Neural progenitor cell (in vitro differentiated cells): ENCODE results near the gene GPATCH1. TPM values are rescaled to one million over a fixed set of nuclear protein-coding genes. Genes with fewer than 3 reads are reported as not detected.

ENCODE experiments used
- DNase-seq: peaks from one replicate; pipeline ENCODE4 v3.0.0-alpha.2; 2016; ENCODE audit warnings: low spot score
- H2AFZ ChIP-seq: fragments of 200-600 bp; sonication (generic); replicated peaks from 2 replicates; pipeline ENCODE4 v1.6.1; 2016; ENCODE audit warnings: antibody characterized with exemption
- H3F3A ChIP-seq: fragments of 200-600 bp; sonication (generic); 2 replicates; pipeline ENCODE4 v1.6.1; 2016; ENCODE audit warnings: antibody characterized with exemption, low read depth
- H3K27ac ChIP-seq: fragments of 200-600 bp; sonication (generic); 2 replicates; pipeline ENCODE4 v1.5.1; 2016; ENCODE audit warnings: mild to moderate bottlenecking
- H3K27me3 ChIP-seq: fragments of 200-600 bp; sonication (generic); 2 replicates; pipeline ENCODE4 v1.6.1; 2016; ENCODE audit warnings: mild to moderate bottlenecking, moderate library complexity
- H3K36me3 ChIP-seq: fragments of 200-600 bp; sonication (generic); 2 replicates; pipeline ENCODE4 v1.5.1; 2016
- H3K4me1 ChIP-seq: fragments of 200-600 bp; sonication (generic); 2 replicates; pipeline ENCODE4 v1.6.1; 2016; ENCODE audit warnings: mixed run types
- H3K4me2 ChIP-seq: fragments of 200-600 bp; sonication (generic); 2 replicates; pipeline ENCODE4 v1.6.1; 2016
- H3K4me3 ChIP-seq: fragments of 200-600 bp; sonication (generic); 2 replicates; pipeline ENCODE4 v1.5.1; 2016
- H3K79me2 ChIP-seq: fragments of 200-600 bp; sonication (generic); 2 replicates; pipeline ENCODE4 v1.6.1; 2016; ENCODE audit warnings: low read depth
- H3K9ac ChIP-seq: fragments of 200-600 bp; sonication (generic); 2 replicates; pipeline ENCODE4 v1.6.1; 2016
- H3K9me3 ChIP-seq: fragments of 200-600 bp; sonication (generic); 2 replicates; pipeline ENCODE4 v1.5.1; 2016; ENCODE audit warnings: low read depth
- H4K20me1 ChIP-seq: fragments of 200-600 bp; sonication (generic); 2 replicates; pipeline ENCODE4 v1.6.1; 2016; ENCODE audit warnings: low read depth
- H3K27ac Mint-ChIP-seq: 3 replicates; pipeline ENCODE4 v1.8.0; 2021; ENCODE audit warnings: mixed read lengths
- H3K27me3 Mint-ChIP-seq: 2 replicates; pipeline ENCODE4 v1.8.0; 2022; ENCODE audit warnings: low read depth, mild to moderate bottlenecking, inconsistent platforms, moderate library complexity, mixed read lengths; ENCODE audit not compliant: insufficient read depth
- H3K36me3 Mint-ChIP-seq: 3 replicates; pipeline ENCODE4 v1.8.0; 2021; ENCODE audit warnings: mixed read lengths
- H3K4me1 Mint-ChIP-seq: 3 replicates; pipeline ENCODE4 v1.8.0; 2021; ENCODE audit warnings: mixed read lengths
- H3K4me3 Mint-ChIP-seq: 3 replicates; pipeline ENCODE4 v1.8.0; 2021; ENCODE audit warnings: mild to moderate bottlenecking, moderate library complexity, mixed read lengths
- H3K9me3 Mint-ChIP-seq: 3 replicates; pipeline ENCODE4 v1.8.0; 2020; ENCODE audit warnings: mixed read lengths
- CTCF ChIP-seq: fragments of 200-600 bp; sonication (generic); IDR thresholded peaks from 2 replicates; pipeline ENCODE4 v1.5.1; 2017; ENCODE audit warnings: antibody characterized with exemption, mild to moderate bottlenecking
- EZH2 ChIP-seq: fragments of 200-600 bp; sonication (generic); IDR thresholded peaks from 2 replicates; pipeline ENCODE4 v1.6.1; 2017; ENCODE audit warnings: antibody characterized with exemption, mild to moderate bottlenecking, moderate library complexity
- EZH2phosphoT487 ChIP-seq: fragments of 200-600 bp; sonication (generic); IDR thresholded peaks from 2 replicates; pipeline ENCODE4 v1.6.1; 2017; ENCODE audit warnings: antibody characterized with exemption
- total RNA-seq: library from RNA; depleted of rRNA; stranded (reverse); fragments of >200 nt; gene quantifications from 2 replicates; pipeline ENCODE4 v1.2.3, GENCODE V29; 2015; ENCODE audit warnings: low replicate concordance

GPATCH1 gene
- total RNA-seq, 1 donor from 2014 or later = 7.0 TPM

GRCh38 chr19:33146209-33146608 lies 65.2 kb downstream of the GPATCH1 start:
- H3K4me3 ChIP-seq = no peak overlapping the region
- no peak overlapping the region for H3K27ac Mint-ChIP-seq
- no peak overlapping the region for H3K4me3 Mint-ChIP-seq
- no peak overlapping the region for H3K4me2 ChIP-seq
- no peak overlapping the region for H2AFZ ChIP-seq
- no peaks in the 10 kb centered on the region for H3K4me1 ChIP-seq
- no peak for TF ChIP-seq CTCF
- no peak for TF ChIP-seq EZH2phosphoT487
- no peak for TF ChIP-seq EZH2
- no peaks in the 10 kb centered on the region for H4K20me1 ChIP-seq
- peaks cover 5% of the 10 kb centered on the region for H3K4me1 Mint-ChIP-seq
- H3F3A ChIP-seq = no peaks in the 10 kb centered on the region
- H3K27me3 Mint-ChIP-seq = peaks cover 8% of the 10 kb centered on the region
- H3K9ac ChIP-seq = no peak overlapping the region
- no peaks in the 10 kb centered on the region for H3K9me3 Mint-ChIP-seq
- no peaks in the 10 kb centered on the region for H3K27me3 ChIP-seq
- H3K9me3 ChIP-seq = no peaks in the 10 kb centered on the region
- H3K27ac ChIP-seq = no peak overlapping the region
- no peak for DNase-seq
- H3K36me3 ChIP-seq = no peaks in the 10 kb centered on the region
- H3K79me2 ChIP-seq = no peaks in the 10 kb centered on the region
- no peaks in the 10 kb centered on the region for H3K36me3 Mint-ChIP-seq

- Mint-ChIP-seq H3K27ac (no peak overlapping the region), H3K9me3 (no peaks in the 10 kb centered on the region), H3K4me3 (no peak overlapping the region), H3K27me3 (peaks cover 8% of the 10 kb centered on the region), H3K36me3 (no peaks in the 10 kb centered on the region), H3K4me1 (peaks cover 5% of the 10 kb centered on the region)
- no peak for TF ChIP-seq EZH2phosphoT487
- no peak for TF ChIP-seq CTCF
- no peak for TF ChIP-seq EZH2
- no peak overlapping the region for H2AFZ ChIP-seq
- no peaks in the 10 kb centered on the region for H4K20me1 ChIP-seq
- no peak overlapping the region for H3K27ac ChIP-seq
- no peaks in the 10 kb centered on the region for H3K79me2 ChIP-seq
- no peaks in the 10 kb centered on the region for H3K9me3 ChIP-seq
- H3F3A ChIP-seq = no peaks in the 10 kb centered on the region
- H3K27me3 ChIP-seq = no peaks in the 10 kb centered on the region
- H3K4me1 ChIP-seq = no peaks in the 10 kb centered on the region
- no peak overlapping the region for H3K9ac ChIP-seq
- no peaks in the 10 kb centered on the region for H3K36me3 ChIP-seq
- no peak overlapping the region for H3K4me3 ChIP-seq
- DNase-seq = no peak
- no peak overlapping the region for H3K4me2 ChIP-seq
Measured at GRCh38 chr19:33147538-33147937, 66.6 kb downstream of the GPATCH1 start.

- no peaks in the 10 kb centered on the region for H3K9me3 Mint-ChIP-seq
Measured at GRCh38 chr19:33150852-33151518, 70.0 kb downstream of the GPATCH1 start.

More at GRCh38 chr19:33150852-33151518, 70.0 kb downstream of the GPATCH1 start:
- no peaks in the 10 kb centered on the region for H3K79me2 ChIP-seq
- no peaks in the 10 kb centered on the region for H3K9me3 ChIP-seq
- H3K27me3 Mint-ChIP-seq = peaks cover 7% of the 10 kb centered on the region
- H3K36me3 ChIP-seq = no peaks in the 10 kb centered on the region
- H3K4me1 ChIP-seq = no peaks in the 10 kb centered on the region
- no peak overlapping the region for H3K4me3 Mint-ChIP-seq
- H3K4me1 Mint-ChIP-seq = no peaks in the 10 kb centered on the region
- no peak overlapping the region for H3K4me3 ChIP-seq
- H3K4me2 ChIP-seq = no peak overlapping the region
- H2AFZ ChIP-seq = no peak overlapping the region
- no peaks in the 10 kb centered on the region for H4K20me1 ChIP-seq
- H3F3A ChIP-seq = no peaks in the 10 kb centered on the region
- H3K9ac ChIP-seq = no peak overlapping the region
- H3K36me3 Mint-ChIP-seq = no peaks in the 10 kb centered on the region
- no peaks in the 10 kb centered on the region for H3K27me3 ChIP-seq
- TF ChIP-seq EZH2 (no peak), EZH2phosphoT487 (no peak), CTCF (no peak)
- no peak overlapping the region for H3K27ac ChIP-seq
- DNase-seq = no peak
- H3K27ac Mint-ChIP-seq = no peak overlapping the region
